Subcutaneous adipose tissue (tissue), 4 donors: ENCODE measurements around the gene STUM. TPM values are rescaled to one million over a fixed set of nuclear protein-coding genes. Genes with fewer than 3 reads are reported as not detected.

ENCODE experiments used
- CTCF ChIP-seq: fragments of 450-650 bp; IDR thresholded peaks from one replicate; pipeline ENCODE4 v1.5.1; 2016; ENCODE audit warnings: low read depth, mild to moderate bottlenecking, control low read depth, antibody characterized with exemption, moderate library complexity
- total RNA-seq, 4 donors: library from RNA; depleted of rRNA; stranded (reverse); fragments of >200 nt; gene quantifications; one replicate each; pipeline ENCODE4 v1.1.0, GENCODE V29; 2016

The STUM gene
- total RNA-seq, 4 donors from 2014 or later = 0.16 to 4.1 (median 1.4) TPM

- no peak for TF ChIP-seq CTCF
Measured at GRCh38 chr1:226640321-226641136, 92.0 kb downstream of the STUM start.

GRCh38 chr1:226641671-226642231 lies 93.2 kb downstream of the STUM start:
- TF ChIP-seq CTCF = no peak

GRCh38 chr1:226642421-226642820 lies 93.9 kb downstream of the STUM start:
- TF ChIP-seq CTCF = no peak

- TF ChIP-seq CTCF = no peak
Measured at GRCh38 chr1:226643177-226643576, 94.6 kb downstream of the STUM start.

- no peak for TF ChIP-seq CTCF
Measured at GRCh38 chr1:226643611-226644540, 95.3 kb downstream of the STUM start.

GRCh38 chr1:226644541-226645176 lies 96.1 kb downstream of the STUM start:
- no peak for TF ChIP-seq CTCF
